Measurements from ENCODE around the gene HOPX. TPM values are rescaled to one million over a fixed set of nuclear protein-coding genes. Genes with fewer than 3 reads are reported as not detected.

Gene HOPX
- total RNA-seq, 2 experiments from 2014 or later: not detected

DNA sequence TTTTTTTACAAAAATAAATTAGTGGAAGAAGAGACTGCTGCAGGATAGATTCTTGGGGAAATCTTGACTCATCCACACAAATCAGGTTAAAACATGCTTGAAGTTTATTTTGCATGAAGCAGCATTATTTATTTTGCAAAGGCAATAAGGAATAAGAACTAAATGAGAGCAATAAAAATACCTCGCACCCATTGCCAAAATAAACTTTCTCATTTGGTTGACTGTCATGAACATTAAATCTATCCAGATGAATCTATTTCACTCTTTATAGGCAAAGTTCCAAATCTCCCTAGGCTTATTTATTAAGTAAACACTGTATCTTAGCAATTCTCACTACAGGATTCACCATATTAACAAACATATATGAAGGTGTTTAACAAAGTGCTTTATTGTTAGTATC is 58.9 kb downstream of the HOPX start:
- H2AFZ ChIP-seq (ENCODE audit: low read length): no peak overlapping the region
- H3K4me2 ChIP-seq (ENCODE audit: low read length): no peak overlapping the region
- no peaks in the 10 kb centered on the region for H3K4me1 ChIP-seq (ENCODE audit: insufficient read depth, low read length, poor library complexity, severe bottlenecking)
- no peaks in the 10 kb centered on the region for H4K20me1 ChIP-seq (ENCODE audit: insufficient read depth, low read length)
- intact Hi-C loops (cut with micrococcal nuclease; ENCODE audit: unreplicated experiment): no loop called here
- BruUV-seq (replicated peaks): no TSS peak
- H3K9me3 ChIP-seq (ENCODE audit: low read length): peaks cover 16% of the 10 kb centered on the region
- TF ChIP-seq EZH2phosphoT487 (IDR thresholded peaks at IDR 0.05; ENCODE audit: borderline replicate concordance, low read depth, low read length): no peak
- TF ChIP-seq, protein P1, sequence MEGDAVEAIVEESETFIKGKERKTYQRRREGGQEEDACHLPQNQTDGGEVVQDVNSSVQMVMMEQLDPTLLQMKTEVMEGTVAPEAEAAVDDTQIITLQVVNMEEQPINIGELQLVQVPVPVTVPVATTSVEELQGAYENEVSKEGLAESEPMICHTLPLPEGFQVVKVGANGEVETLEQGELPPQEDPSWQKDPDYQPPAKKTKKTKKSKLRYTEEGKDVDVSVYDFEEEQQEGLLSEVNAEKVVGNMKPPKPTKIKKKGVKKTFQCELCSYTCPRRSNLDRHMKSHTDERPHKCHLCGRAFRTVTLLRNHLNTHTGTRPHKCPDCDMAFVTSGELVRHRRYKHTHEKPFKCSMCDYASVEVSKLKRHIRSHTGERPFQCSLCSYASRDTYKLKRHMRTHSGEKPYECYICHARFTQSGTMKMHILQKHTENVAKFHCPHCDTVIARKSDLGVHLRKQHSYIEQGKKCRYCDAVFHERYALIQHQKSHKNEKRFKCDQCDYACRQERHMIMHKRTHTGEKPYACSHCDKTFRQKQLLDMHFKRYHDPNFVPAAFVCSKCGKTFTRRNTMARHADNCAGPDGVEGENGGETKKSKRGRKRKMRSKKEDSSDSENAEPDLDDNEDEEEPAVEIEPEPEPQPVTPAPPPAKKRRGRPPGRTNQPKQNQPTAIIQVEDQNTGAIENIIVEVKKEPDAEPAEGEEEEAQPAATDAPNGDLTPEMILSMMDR (conservative IDR thresholded peaks at IDR 0.05; ENCODE audit: low read length): no peak
- no peak overlapping the region for H3K4me3 ChIP-seq (ENCODE audit: low read depth, low read length, poor library complexity, severe bottlenecking)
- no peaks in the 10 kb centered on the region for H3K36me3 ChIP-seq (ENCODE audit: insufficient read depth, low read length)
- no peaks in the 10 kb centered on the region for H3K79me2 ChIP-seq (ENCODE audit: insufficient read depth, low read depth, low read length)
- POLR2A ChIA-PET: no interaction called here
- H3K9me2 ChIP-seq (ENCODE audit: insufficient read depth, low read length): no peaks in the 10 kb centered on the region
- no peak overlapping the region for H3K27ac ChIP-seq (ENCODE audit: low read depth, low read length, poor library complexity, severe bottlenecking)
- CTCF ChIA-PET (ENCODE audit: unreplicated experiment): no interaction called here
- no peak for DNase-seq (ENCODE audit: low spot score)

DNA sequence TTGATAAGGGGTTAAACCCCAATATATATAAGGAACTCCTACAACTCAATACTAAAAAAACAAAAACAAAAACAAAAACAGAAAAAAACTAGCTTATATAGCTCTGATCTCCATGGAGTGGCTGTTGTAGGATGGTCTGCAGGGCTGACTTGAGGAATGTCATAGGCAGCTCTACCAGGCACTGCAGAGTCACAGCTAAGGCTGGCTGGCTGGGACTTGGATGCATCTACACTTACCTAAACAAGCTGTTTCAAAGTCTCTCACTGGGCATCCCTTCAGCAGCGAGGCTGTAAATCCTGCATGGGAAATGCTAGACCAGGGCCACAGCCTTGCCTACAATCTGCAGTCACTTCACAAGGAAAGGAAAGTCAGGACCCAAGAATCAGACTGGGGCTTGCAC is 61.3 kb downstream of the HOPX start:
- ChIA-PET CTCF (ENCODE audit: unreplicated experiment) (interaction anchor here (1.0 kb wide), 1 partner anchor 29 kb away, joined by 3 read pairs; no protein-coding TSS in a partner anchor), POLR2A (interaction anchor here (0.6 to 1.2 kb wide), 6 partner anchors 9 to 628 kb away, joined by 3 to 6 read pairs (median 4); no protein-coding TSS in a partner anchor)
- Histone ChIP-seq H3K4me2 (ENCODE audit: low read length) (no peak overlapping the region), H4K20me1 (ENCODE audit: insufficient read depth, low read length) (no peaks in the 10 kb centered on the region), H3K4me1 (ENCODE audit: insufficient read depth, low read length, poor library complexity, severe bottlenecking) (no peaks in the 10 kb centered on the region), H3K36me3 (ENCODE audit: insufficient read depth, low read length) (no peaks in the 10 kb centered on the region), H3K9me2 (ENCODE audit: insufficient read depth, low read length) (no peaks in the 10 kb centered on the region), H3K27ac (ENCODE audit: low read depth, low read length, poor library complexity, severe bottlenecking) (no peak overlapping the region), H3K9me3 (ENCODE audit: low read length) (no peaks in the 10 kb centered on the region), H3K4me3 (ENCODE audit: low read depth, low read length, poor library complexity, severe bottlenecking) (no peak overlapping the region), H3K79me2 (ENCODE audit: insufficient read depth, low read depth, low read length) (no peaks in the 10 kb centered on the region), H2AFZ (ENCODE audit: low read length) (no peak overlapping the region)
- no peak for TF ChIP-seq EZH2phosphoT487 (IDR thresholded peaks at IDR 0.05; ENCODE audit: borderline replicate concordance, low read depth, low read length)
- TF ChIP-seq, protein P1 (conservative IDR thresholded peaks at IDR 0.05; ENCODE audit: low read length): no peak
- DNase-seq (ENCODE audit: low spot score): no peak
- no TSS peak for BruUV-seq (replicated peaks)
- intact Hi-C loops (cut with micrococcal nuclease; ENCODE audit: unreplicated experiment): no loop called here

GRCh38 chr4:56619160-56619559 is 61.9 kb downstream of the HOPX start:
- no peak overlapping the region for H3K4me2 ChIP-seq (ENCODE audit: low read length)
- no peaks in the 10 kb centered on the region for H3K9me3 ChIP-seq (ENCODE audit: low read length)
- no peaks in the 10 kb centered on the region for H3K79me2 ChIP-seq (ENCODE audit: insufficient read depth, low read depth, low read length)
- no peak overlapping the region for H3K4me3 ChIP-seq (ENCODE audit: low read depth, low read length, poor library complexity, severe bottlenecking)
- TF ChIP-seq, protein P1 (conservative IDR thresholded peaks at IDR 0.05; ENCODE audit: low read length): no peak
- no peak for TF ChIP-seq EZH2phosphoT487 (IDR thresholded peaks at IDR 0.05; ENCODE audit: borderline replicate concordance, low read depth, low read length)
- no peaks in the 10 kb centered on the region for H3K36me3 ChIP-seq (ENCODE audit: insufficient read depth, low read length)
- POLR2A ChIA-PET: interaction anchor here (0.9 to 1.2 kb wide), 2 partner anchors 9 to 22 kb away, joined by 4 to 6 read pairs; no protein-coding TSS in a partner anchor
- no peak overlapping the region for H3K27ac ChIP-seq (ENCODE audit: low read depth, low read length, poor library complexity, severe bottlenecking)
- no peak for DNase-seq (ENCODE audit: low spot score)
- BruUV-seq (replicated peaks): no TSS peak
- H3K4me1 ChIP-seq (ENCODE audit: insufficient read depth, low read length, poor library complexity, severe bottlenecking): no peaks in the 10 kb centered on the region
- H3K9me2 ChIP-seq (ENCODE audit: insufficient read depth, low read length): no peaks in the 10 kb centered on the region
- H4K20me1 ChIP-seq (ENCODE audit: insufficient read depth, low read length): no peaks in the 10 kb centered on the region
- CTCF ChIA-PET (ENCODE audit: unreplicated experiment): interaction anchor here (0.7 to 1.2 kb wide), 3 partner anchors 9 to 30 kb away, joined by 3 to 5 read pairs (median 3); no protein-coding TSS in a partner anchor
- H2AFZ ChIP-seq (ENCODE audit: low read length): no peak overlapping the region
- intact Hi-C loops (cut with micrococcal nuclease; ENCODE audit: unreplicated experiment): no loop called here

Data from OCI-LY7 (cell line).